CD14-positive monocyte (primary cell): ENCODE data around the gene AGBL1. TPM values are rescaled to one million over a fixed set of nuclear protein-coding genes. Genes with fewer than 3 reads are reported as not detected.

Experiments
- DNase-seq, 3 donors: peaks; one replicate each; pipeline ENCODE4 v3.0.0-alpha.2; 2011 to 2022
- H2AFZ ChIP-seq: 2 replicates; pipeline ENCODE4 v1.6.0; 2012; ENCODE audit warnings: mild to moderate bottlenecking, low read depth, low read length, inconsistent platforms; ENCODE audit not compliant: insufficient read depth, poor library complexity, severe bottlenecking
- H3K27ac ChIP-seq, 2 donors: 1 replicate in 1 of 2; 2 replicates in 1 of 2; pipeline ENCODE4 v1.5.1; 2012 to 2013; ENCODE audit warnings: low read length in 2 of 2, control low read depth in 1 of 2, inconsistent platforms in 1 of 2, low read depth in 1 of 2, mild to moderate bottlenecking in 1 of 2
- H3K27me3 ChIP-seq, 2 donors: one replicate each; pipeline versions ENCODE4 v1.6.0 to v1.6.1; 2011 to 2013; ENCODE audit warnings: low read length in 2 of 2; ENCODE audit not compliant: control insufficient read depth in 2 of 2, insufficient read depth in 2 of 2
- H3K36me3 ChIP-seq, 2 donors: replicated peaks in 1 of 2; 1 replicate in 1 of 2; 2 replicates in 1 of 2; pipeline versions ENCODE4 v1.5.1 to v1.6.1; 2012 to 2013; ENCODE audit warnings: low read length in 2 of 2, control low read depth in 1 of 2, inconsistent platforms in 1 of 2, mild to moderate bottlenecking in 1 of 2; ENCODE audit not compliant: insufficient read depth in 2 of 2, control insufficient read depth in 1 of 2
- H3K4me1 ChIP-seq, 2 donors: 1 replicate in 1 of 2; 2 replicates in 1 of 2; pipeline versions ENCODE4 v1.5.1 to v1.6.1; 2012 to 2013; ENCODE audit warnings: low read length in 2 of 2, control low read depth in 1 of 2, inconsistent platforms in 1 of 2, mild to moderate bottlenecking in 1 of 2, moderate library complexity in 1 of 2; ENCODE audit not compliant: insufficient read depth in 2 of 2, control insufficient read depth in 1 of 2
- H3K4me2 ChIP-seq: replicated peaks from 2 replicates; pipeline ENCODE3; 2012; ENCODE audit warnings: low read length, moderate library complexity, mild to moderate bottlenecking; ENCODE audit not compliant: poor library complexity, severe bottlenecking; ENCODE audit errors: extremely low read depth
- H3K4me3 ChIP-seq, 3 experiments: fragments of 200-600 bp in 1 of 3; sonication (generic) in 1 of 3; replicated peaks in 1 of 3; 1 replicate in 2 of 3; 2 replicates in 1 of 3; pipeline ENCODE4 v1.5.1; 2011 to 2013; ENCODE audit warnings: low read length in 3 of 3, mild to moderate bottlenecking in 3 of 3, control low read depth in 2 of 3, low read depth in 2 of 3, inconsistent platforms in 1 of 3, moderate library complexity in 1 of 3
- H3K79me2 ChIP-seq: 2 replicates; pipeline ENCODE4 v1.6.0; 2012; ENCODE audit warnings: mild to moderate bottlenecking, control low read depth, inconsistent platforms, low read length, moderate library complexity; ENCODE audit not compliant: insufficient read depth
- H3K9ac ChIP-seq: 2 replicates; pipeline ENCODE4 v1.6.0; 2017; ENCODE audit warnings: low read length, mild to moderate bottlenecking; ENCODE audit not compliant: insufficient read depth, poor library complexity, severe bottlenecking
- H3K9me3 ChIP-seq, 2 donors: replicated peaks in 1 of 2; 1 replicate in 1 of 2; 2 replicates in 1 of 2; pipeline versions ENCODE4 v1.5.1 to v1.6.1; 2012 to 2013; ENCODE audit warnings: low read length in 2 of 2, control low read depth in 1 of 2; ENCODE audit not compliant: control insufficient read depth in 1 of 2, insufficient read depth in 1 of 2
- H4K20me1 ChIP-seq: 2 replicates; pipeline ENCODE4 v1.6.0; 2012; ENCODE audit warnings: mild to moderate bottlenecking, low read length, control low read depth, moderate library complexity; ENCODE audit not compliant: insufficient read depth
- H3K27ac Mint-ChIP-seq, 7 donors: one replicate each; pipeline ENCODE4 v1.8.0; 2020; ENCODE audit warnings: mild to moderate bottlenecking in 7 of 7, mixed read lengths in 7 of 7, moderate library complexity in 6 of 7, inconsistent platforms in 2 of 7
- H3K27me3 Mint-ChIP-seq, 3 donors: one replicate each; pipeline ENCODE4 v1.8.0; 2021 to 2022; ENCODE audit warnings: low read depth in 3 of 3, mild to moderate bottlenecking in 3 of 3, mixed read lengths in 3 of 3, moderate library complexity in 3 of 3, inconsistent platforms in 1 of 3
- H3K36me3 Mint-ChIP-seq, 2 donors: one replicate each; pipeline ENCODE4 v1.8.0; 2020; ENCODE audit warnings: mixed read lengths in 2 of 2, inconsistent platforms in 1 of 2, mild to moderate bottlenecking in 1 of 2
- H3K4me1 Mint-ChIP-seq: one replicate; pipeline ENCODE4 v1.8.0; 2020; ENCODE audit warnings: mild to moderate bottlenecking, mixed read lengths
- H3K4me3 Mint-ChIP-seq, 2 donors: one replicate each; pipeline ENCODE4 v1.8.0; 2020; ENCODE audit warnings: mild to moderate bottlenecking in 2 of 2, mixed read lengths in 2 of 2, moderate library complexity in 1 of 2
- H3K9me3 Mint-ChIP-seq, 7 donors: one replicate each; pipeline ENCODE4 v1.8.0; 2020 to 2022; ENCODE audit warnings: mixed read lengths in 7 of 7, mild to moderate bottlenecking in 6 of 7, moderate library complexity in 6 of 7, inconsistent platforms in 2 of 7
- WGBS: methylation state at CpG from one replicate; pipeline ENCODE4 v1.1.5; 2013; ENCODE audit warnings: missing lambda C conversion rate; ENCODE audit not compliant: insufficient coverage; 5-methylcytosine and 5-hydroxymethylcytosine counted together
- intact Hi-C, 2 donors: fragments of 100-400 bp; cut with micrococcal nuclease; formaldehyde crosslinking; loops; one replicate each; pipeline versions ENCODE4 v1.15.0 to v1.15.1; 2023
- polyA plus RNA-seq, 3 donors: library from polyadenylated mRNA; depleted of rRNA in 1 of 3; unstranded in 2 of 3; stranded (reverse) in 1 of 3; fragments of 300-500 nt in 2 of 3; fragments of >200 nt in 1 of 3; fragmentation: Illumina TruSeq in 2 of 3; gene quantifications; 1 replicate in 2 of 3; 2 replicates in 1 of 3; pipeline ENCODE4 v1.2.3, GENCODE V29; 2012 to 2021
- TF ChIP-seq, protein P1 (sequence below): fragments of 200-600 bp; IDR thresholded peaks from one replicate; pipeline ENCODE4 v1.8.0; 2022; ENCODE audit warnings: antibody characterized with exemption, mild to moderate bottlenecking

AGBL1 gene
- polyA plus RNA-seq, 3 donors: not detected

- H3K4me1 ChIP-seq: no peaks in the 10 kb centered on the region
- TF ChIP-seq, protein P1, sequence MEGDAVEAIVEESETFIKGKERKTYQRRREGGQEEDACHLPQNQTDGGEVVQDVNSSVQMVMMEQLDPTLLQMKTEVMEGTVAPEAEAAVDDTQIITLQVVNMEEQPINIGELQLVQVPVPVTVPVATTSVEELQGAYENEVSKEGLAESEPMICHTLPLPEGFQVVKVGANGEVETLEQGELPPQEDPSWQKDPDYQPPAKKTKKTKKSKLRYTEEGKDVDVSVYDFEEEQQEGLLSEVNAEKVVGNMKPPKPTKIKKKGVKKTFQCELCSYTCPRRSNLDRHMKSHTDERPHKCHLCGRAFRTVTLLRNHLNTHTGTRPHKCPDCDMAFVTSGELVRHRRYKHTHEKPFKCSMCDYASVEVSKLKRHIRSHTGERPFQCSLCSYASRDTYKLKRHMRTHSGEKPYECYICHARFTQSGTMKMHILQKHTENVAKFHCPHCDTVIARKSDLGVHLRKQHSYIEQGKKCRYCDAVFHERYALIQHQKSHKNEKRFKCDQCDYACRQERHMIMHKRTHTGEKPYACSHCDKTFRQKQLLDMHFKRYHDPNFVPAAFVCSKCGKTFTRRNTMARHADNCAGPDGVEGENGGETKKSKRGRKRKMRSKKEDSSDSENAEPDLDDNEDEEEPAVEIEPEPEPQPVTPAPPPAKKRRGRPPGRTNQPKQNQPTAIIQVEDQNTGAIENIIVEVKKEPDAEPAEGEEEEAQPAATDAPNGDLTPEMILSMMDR: no peak
- H3K36me3 ChIP-seq: no peaks in the 10 kb centered on the region
- no peak overlapping the region for H3K27ac ChIP-seq
- no peak overlapping the region for H3K4me2 ChIP-seq
- H3K9me3 ChIP-seq: no peaks in the 10 kb centered on the region
- Mint-ChIP-seq H3K27me3 (peaks cover 0 to 3% (median 1%) of the 10 kb centered on the region in 3 donors), H3K4me1 (no peaks in the 10 kb centered on the region), H3K36me3 (no peaks in the 10 kb centered on the region), H3K4me3 (no peak overlapping the region), H3K9me3 (peaks cover 0 to 8% (median 2%) of the 10 kb centered on the region in 7 donors), H3K27ac (no peak overlapping the region)
- DNase-seq: no peak
- no peak overlapping the region for H3K4me3 ChIP-seq
- WGBS: no CpG with 5 or more reads among the region's 4 CpGs
- intact Hi-C loops: no loop called here
- no peaks in the 10 kb centered on the region for H3K27me3 ChIP-seq
- H4K20me1 ChIP-seq: no peaks in the 10 kb centered on the region
- no peaks in the 10 kb centered on the region for H3K79me2 ChIP-seq
- H2AFZ ChIP-seq: no peak overlapping the region
- H3K9ac ChIP-seq: no peak overlapping the region
Measured at GRCh38 chr15:86676002-86676401, 596.3 kb downstream of the AGBL1 start.

DNA sequence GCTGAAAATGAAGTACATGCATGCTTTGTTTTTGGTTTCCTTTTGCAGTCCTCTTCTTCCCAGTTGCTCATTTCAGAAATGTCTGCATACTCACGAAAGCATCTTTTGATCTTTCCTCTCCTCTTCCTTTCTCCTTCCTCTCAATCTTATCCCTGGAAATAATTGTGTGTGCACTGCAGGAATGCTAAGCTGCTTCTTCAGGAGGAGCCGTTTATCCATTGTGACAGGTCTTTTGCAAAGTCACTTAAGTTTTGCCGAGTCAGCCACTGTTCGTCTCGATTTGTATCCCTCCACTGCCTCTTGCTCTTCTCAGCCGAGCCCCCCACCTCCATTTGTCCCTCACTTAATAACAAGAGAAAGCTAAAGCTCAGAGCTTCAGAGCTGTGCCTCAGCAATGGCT is 597.6 kb downstream of the AGBL1 start:
- 38% methylated on average over 5 of the region's 6 CpGs for WGBS
- no peak overlapping the region for H3K27ac Mint-ChIP-seq
- H3K4me3 Mint-ChIP-seq: no peak overlapping the region

More for the DNA sequence above, 597.6 kb downstream of the AGBL1 start:
- H3K9me3 Mint-ChIP-seq: peaks cover 0 to 7% (median 2%) of the 10 kb centered on the region in 7 donors
- Histone ChIP-seq H3K9me3 (no peaks in the 10 kb centered on the region), H4K20me1 (no peaks in the 10 kb centered on the region), H3K9ac (no peak overlapping the region), H2AFZ (no peak overlapping the region), H3K79me2 (no peaks in the 10 kb centered on the region), H3K36me3 (no peaks in the 10 kb centered on the region), H3K4me1 (no peaks in the 10 kb centered on the region), H3K4me2 (no peak overlapping the region), H3K4me3 (no peak overlapping the region), H3K27ac (no peak overlapping the region), H3K27me3 (no peaks in the 10 kb centered on the region)
- H3K36me3 Mint-ChIP-seq: no peaks in the 10 kb centered on the region
- TF ChIP-seq, protein P1: no peak
- no peaks in the 10 kb centered on the region for H3K4me1 Mint-ChIP-seq
- DNase-seq: no peak
- peaks cover 0 to 1% (median 0%) of the 10 kb centered on the region in 3 donors for H3K27me3 Mint-ChIP-seq
- intact Hi-C loops: no loop called here
